ENCODE results near the gene IQCK.

IQCK gene

GRCh38 chr16:19808061-19808641 is 90.1 kb downstream of the IQCK start:
- Histone ChIP-seq H3K9me2 (replicated peaks; ENCODE audit: control insufficient read depth, low read length) (no peaks in the 10 kb centered on the region), H3K27ac (ENCODE audit: low read depth, low read length) (no peak overlapping the region), H3F3A (ENCODE audit: control insufficient read depth, insufficient read depth) (no peaks in the 10 kb centered on the region), H3K4me1 (ENCODE audit: control insufficient read depth, low read length) (peaks cover 15% of the 10 kb centered on the region), H3K4me3 (ENCODE audit: low read length) (no peak overlapping the region), H3K36me3 (ENCODE audit: control insufficient read depth, low read length) (no peaks in the 10 kb centered on the region), H3K27me3 (ENCODE audit: control insufficient read depth, low read length) (peaks cover 3% of the 10 kb centered on the region), H3K9me3 (ENCODE audit: control insufficient read depth, insufficient read depth, low read length) (peaks cover 10% of the 10 kb centered on the region), H3K79me2 (ENCODE audit: control insufficient read depth, low read length) (no peaks in the 10 kb centered on the region), H4K20me1 (ENCODE audit: control insufficient read depth, insufficient read depth, low read depth, low read length) (no peaks in the 10 kb centered on the region), H3K4me2 (ENCODE audit: low read length) (no peak overlapping the region)
- no peak for TF ChIP-seq EZH2phosphoT487 (IDR thresholded peaks at IDR 0.05; ENCODE audit: borderline replicate concordance, low read length)
- TF ChIP-seq CTCF (IDR thresholded peaks at IDR 0.05; ENCODE audit: low read depth, low read length, poor library complexity, severe bottlenecking), result no peak

- Histone ChIP-seq H3K4me3 (ENCODE audit: low read length) (no peak overlapping the region), H3K4me1 (ENCODE audit: control insufficient read depth, low read length) (peaks cover 11% of the 10 kb centered on the region), H3K4me2 (ENCODE audit: low read length) (no peak overlapping the region)
Observed at GRCh38 chr16:19809121-19809635, 91.1 kb downstream of the IQCK start.

DNA sequence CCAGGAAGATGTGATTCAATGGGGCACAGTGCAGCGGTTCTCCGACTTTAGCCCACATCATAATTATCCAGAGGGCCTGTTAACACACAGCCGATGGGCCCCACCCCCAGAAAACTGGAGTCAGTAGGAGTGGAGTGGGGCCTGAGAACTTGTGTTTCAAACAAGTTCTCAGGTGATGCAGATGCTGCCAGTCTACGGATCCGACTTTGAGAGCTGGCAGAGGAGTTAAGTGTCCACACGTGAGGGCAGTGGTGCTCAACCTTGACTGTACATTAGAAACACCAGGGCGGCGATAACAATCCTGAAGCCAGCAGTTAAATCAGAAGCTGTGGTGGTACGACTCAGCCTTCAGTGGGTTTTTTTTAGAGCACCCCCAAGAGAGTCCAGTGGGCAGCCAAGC is 91.6 kb downstream of the IQCK start:
- Histone ChIP-seq H3K4me3 (ENCODE audit: low read length) (no peak overlapping the region), H3F3A (ENCODE audit: control insufficient read depth, insufficient read depth) (no peaks in the 10 kb centered on the region), H3K9me2 (replicated peaks; ENCODE audit: control insufficient read depth, low read length) (no peaks in the 10 kb centered on the region), H3K4me1 (ENCODE audit: control insufficient read depth, low read length) (peaks cover 6% of the 10 kb centered on the region), H3K27ac (ENCODE audit: low read depth, low read length) (no peak overlapping the region), H3K27me3 (ENCODE audit: control insufficient read depth, low read length) (peaks cover 3% of the 10 kb centered on the region), H3K36me3 (ENCODE audit: control insufficient read depth, low read length) (no peaks in the 10 kb centered on the region), H3K4me2 (ENCODE audit: low read length) (no peak overlapping the region), H3K9me3 (ENCODE audit: control insufficient read depth, insufficient read depth, low read length) (peaks cover 10% of the 10 kb centered on the region), H3K79me2 (ENCODE audit: control insufficient read depth, low read length) (no peaks in the 10 kb centered on the region), H4K20me1 (ENCODE audit: control insufficient read depth, insufficient read depth, low read depth, low read length) (no peaks in the 10 kb centered on the region)
- TF ChIP-seq EZH2phosphoT487 (IDR thresholded peaks at IDR 0.05; ENCODE audit: borderline replicate concordance, low read length) (no peak), CTCF (IDR thresholded peaks at IDR 0.05; ENCODE audit: low read depth, low read length, poor library complexity, severe bottlenecking) (no peak)

More at GRCh38 chr16:19809121-19809635, 91.1 kb downstream of the IQCK start:
- H3K79me2 ChIP-seq (ENCODE audit: control insufficient read depth, low read length), result no peaks in the 10 kb centered on the region
- H3K27ac ChIP-seq (ENCODE audit: low read depth, low read length), result no peak overlapping the region
- no peaks in the 10 kb centered on the region for H3K9me2 ChIP-seq (replicated peaks; ENCODE audit: control insufficient read depth, low read length)
- no peaks in the 10 kb centered on the region for H4K20me1 ChIP-seq (ENCODE audit: control insufficient read depth, insufficient read depth, low read depth, low read length)
- H3K9me3 ChIP-seq (ENCODE audit: control insufficient read depth, insufficient read depth, low read length), result peaks cover 10% of the 10 kb centered on the region
- H3K27me3 ChIP-seq (ENCODE audit: control insufficient read depth, low read length), result peaks cover 3% of the 10 kb centered on the region
- no peaks in the 10 kb centered on the region for H3K36me3 ChIP-seq (ENCODE audit: control insufficient read depth, low read length)
- TF ChIP-seq EZH2phosphoT487 (IDR thresholded peaks at IDR 0.05; ENCODE audit: borderline replicate concordance, low read length) (no peak), CTCF (IDR thresholded peaks at IDR 0.05; ENCODE audit: low read depth, low read length, poor library complexity, severe bottlenecking) (no peak)
- H3F3A ChIP-seq (ENCODE audit: control insufficient read depth, insufficient read depth), result no peaks in the 10 kb centered on the region

All from DOHH2 (cell line).